Frontal cortex (tissue), 4 donors: Measurements from ENCODE around the gene THY1. TPM values are rescaled to one million over a fixed set of nuclear protein-coding genes. Genes with fewer than 3 reads are reported as not detected.

ENCODE experiments used
- DNase-seq, 2 donors: peaks; one replicate each; pipeline ENCODE4 v3.0.0; 2012; ENCODE audit warnings: low spot score in 2 of 2
- FAIRE-seq: peaks from 2 replicates; lab custom pipeline; 2012; peaks lifted over from hg19 to GRCh38; lab: Jason Lieb, UNC
- small RNA-seq: library from RNA; depleted of rRNA; stranded (forward); fragments of <200 nt; gene quantifications from one replicate; pipeline ENCODE3, GENCODE V24; 2014
- total RNA-seq: library from RNA; depleted of rRNA; stranded (reverse); fragments of >200 nt; gene quantifications from one replicate; pipeline ENCODE4 v1.2.3, GENCODE V29; 2014
- donor health status: control.
- donor health status: control.
- donor health status: control.

THY1 gene
- total RNA-seq, 1 donor from 2014 or later: 15.1 TPM

DNA sequence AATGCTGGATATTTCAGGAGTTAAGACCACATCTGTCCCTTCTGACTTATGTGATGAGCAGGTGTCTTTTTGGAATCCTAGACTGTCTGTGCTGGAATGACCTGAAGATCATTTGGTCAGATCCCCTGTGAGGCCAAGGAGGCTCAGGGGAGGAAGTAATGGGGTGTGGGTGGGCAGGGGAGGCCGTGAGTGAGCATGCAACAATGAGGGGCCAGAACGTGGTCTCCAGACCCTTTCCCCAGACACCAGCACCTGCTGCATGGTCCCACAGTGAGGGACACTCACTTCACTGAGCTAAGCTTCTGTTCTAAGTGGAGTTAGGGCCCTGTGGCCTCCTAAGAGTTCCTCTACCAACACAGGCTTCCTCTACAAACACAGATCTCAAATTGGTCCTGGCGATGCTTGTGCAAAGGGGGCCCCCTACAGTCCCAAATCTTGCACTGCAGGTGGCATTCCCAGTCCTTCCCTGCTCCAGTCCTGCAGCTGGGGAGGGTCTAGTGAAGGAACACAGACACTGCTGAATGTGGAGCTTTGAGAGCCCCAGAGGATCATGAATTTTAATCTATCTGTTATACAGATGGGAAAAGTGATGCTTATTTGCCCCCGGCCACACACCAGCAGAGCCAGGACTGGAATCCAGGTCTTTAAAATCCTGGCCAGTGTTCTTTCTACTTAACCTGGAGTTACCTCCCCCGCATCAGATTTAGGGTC lies 48.9 kb downstream of the THY1 start:
- no peak for FAIRE-seq
- DNase-seq: peak in 1 of 2 donors; percentile 69

DNA sequence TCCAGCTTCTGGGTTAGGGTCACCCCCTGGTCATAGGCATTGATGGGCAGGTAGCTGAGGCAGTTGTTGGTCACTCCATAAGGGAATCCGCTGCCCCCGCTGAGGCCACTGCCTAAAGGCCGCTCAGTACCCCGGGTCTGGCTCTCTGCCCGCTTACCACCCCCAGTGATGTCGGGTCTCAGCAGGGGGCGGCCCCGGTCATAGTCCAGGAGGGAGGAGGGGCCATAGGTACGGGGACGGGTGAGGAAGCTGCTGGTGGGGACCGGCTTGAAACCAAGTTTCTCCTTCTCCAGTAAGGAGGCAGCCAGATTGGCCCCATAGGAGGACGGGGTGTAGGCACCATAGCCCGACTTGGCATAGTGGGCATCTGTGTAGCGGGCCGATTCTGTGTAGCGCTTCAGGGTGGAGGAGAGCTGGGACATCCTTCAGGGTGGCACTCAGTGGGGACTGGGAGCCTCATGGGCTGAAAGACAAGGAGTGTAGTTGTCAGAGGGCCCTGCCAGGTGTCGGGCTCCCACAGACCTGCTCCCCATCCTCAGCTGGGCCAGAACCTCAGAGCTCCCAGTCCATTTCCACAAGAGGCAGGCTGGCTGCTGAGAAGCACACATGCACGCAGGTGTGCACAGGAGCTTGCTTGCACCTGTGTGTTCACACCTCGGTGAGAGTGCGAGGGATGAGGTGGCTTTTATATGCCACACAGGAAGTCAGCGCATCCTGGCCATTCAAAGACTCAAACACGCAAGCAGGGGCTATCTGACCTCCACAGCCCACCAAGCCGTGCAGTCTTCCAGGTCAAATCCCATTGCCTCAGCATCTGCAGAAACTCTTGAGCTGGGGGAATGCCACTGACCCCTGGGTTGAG lies 49.7 kb downstream of the THY1 start:
- FAIRE-seq: no peak
- no peak for DNase-seq

- FAIRE-seq (no peak), DNase-seq (no peak)
Observed at GRCh38 chr11:119372260-119373058, 50.5 kb downstream of the THY1 start.

GRCh38 chr11:119371778-119372182 lies 51.2 kb downstream of the THY1 start:
- peak in 1 of 2 donors; percentile 59 for DNase-seq
- FAIRE-seq: no peak

DNA sequence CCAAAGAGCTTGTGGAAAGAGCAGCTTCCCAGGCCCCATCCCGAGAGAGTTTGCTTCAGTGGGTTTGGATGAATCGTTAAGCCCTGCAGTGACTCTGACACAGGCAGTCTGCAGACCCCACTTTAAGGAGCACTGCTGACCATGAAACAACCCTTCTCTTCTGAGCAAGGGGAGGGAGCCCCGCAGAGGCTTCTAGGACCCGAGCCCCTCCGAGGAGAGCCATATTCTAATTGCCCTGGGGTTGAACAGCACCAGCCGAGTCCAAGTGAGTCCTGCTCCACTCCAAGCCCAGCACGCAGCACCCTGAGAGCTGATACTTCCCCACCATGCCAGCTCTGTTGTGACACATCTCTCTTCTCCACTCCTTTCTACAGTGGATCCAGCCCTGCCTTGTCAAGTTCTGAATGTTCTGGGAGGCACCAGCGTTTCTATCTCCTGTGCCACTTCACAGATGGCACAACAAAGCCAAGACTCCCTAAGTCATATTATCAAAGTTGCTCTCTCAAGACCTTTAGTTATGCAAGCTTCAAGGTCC lies 51.8 kb downstream of the THY1 start:
- DNase-seq (no peak), FAIRE-seq (no peak)

GRCh38 chr11:119370486-119371046 lies 52.4 kb downstream of the THY1 start:
- no peak for DNase-seq
- no peak for FAIRE-seq

GRCh38 chr11:119369132-119369925 lies 53.6 kb downstream of the THY1 start:
- FAIRE-seq: no peak
- DNase-seq: no peak

DNA sequence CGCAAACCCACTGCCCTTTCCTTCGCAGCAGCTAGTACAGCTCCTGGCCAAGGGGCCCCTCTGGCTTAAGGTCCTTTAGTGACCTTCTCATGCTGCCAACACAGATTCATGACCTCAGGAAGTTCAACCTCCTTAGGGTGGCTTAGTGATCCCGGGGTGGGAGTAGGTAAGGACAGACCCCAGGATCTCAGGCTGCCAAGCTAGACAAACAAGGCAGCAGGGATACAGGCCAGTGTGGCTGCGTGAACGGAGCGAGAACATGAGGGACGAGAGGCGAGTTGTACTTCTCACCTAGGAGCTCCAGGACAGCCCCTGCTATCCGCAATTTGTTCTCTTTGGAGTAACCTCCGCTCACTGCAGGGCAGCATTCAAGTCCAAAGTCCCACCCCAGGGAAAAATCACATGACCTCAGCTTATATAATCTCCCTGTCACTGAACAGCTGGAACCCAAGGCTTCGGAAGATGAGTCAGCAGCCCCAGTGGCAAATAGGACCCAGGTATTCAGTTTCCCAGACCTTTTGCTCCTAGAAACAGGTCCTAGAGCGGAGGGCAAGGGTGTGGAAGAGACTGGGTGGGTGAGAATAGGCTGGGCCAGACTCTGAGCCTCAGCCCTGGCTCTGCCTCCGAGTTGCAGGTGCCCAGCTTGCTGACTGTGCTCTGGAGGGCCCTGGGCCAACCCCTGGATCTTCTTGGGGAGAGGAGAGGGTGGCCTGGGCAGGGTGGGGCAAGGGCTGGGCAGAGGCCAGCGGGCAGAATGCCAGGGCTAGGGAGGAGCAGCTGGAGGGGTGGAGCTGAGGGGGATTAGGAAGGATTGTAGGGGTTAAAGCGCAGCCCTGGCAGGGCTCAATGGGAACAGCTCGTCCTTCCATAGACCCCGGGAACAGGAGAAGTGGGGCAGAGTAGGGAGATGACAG lies 54.6 kb downstream of the THY1 start:
- FAIRE-seq (no peak), DNase-seq (peak in 1 of 2 donors; percentile 61)

GRCh38 chr11:119367661-119368120 lies 55.3 kb downstream of the THY1 start:
- FAIRE-seq: no peak
- no peak for DNase-seq

Small RNA genes lying within 50 kb of the gene (small RNA-seq; reads per million reads assigned to genes)
- gene AP003396.4: not detected

Other genes starting within 250 kb of the THY1 start
- gene NHERF4, start 237.7 kb downstream of the THY1 start, total RNA-seq: not detected
- 8.6 TPM for gene CBL, start 216.8 kb downstream of the THY1 start, total RNA-seq
- gene MCAM, start 106.0 kb downstream of the THY1 start, total RNA-seq: 11.4 TPM
- gene RNF26, start 88.6 kb downstream of the THY1 start, total RNA-seq: 2.9 TPM
- 2.4 TPM for gene C1QTNF5, start 82.3 kb downstream of the THY1 start, total RNA-seq
- not detected for gene MFRP, start 76.5 kb downstream of the THY1 start, total RNA-seq
- 2.4 TPM for gene USP2, start 41.5 kb downstream of the THY1 start, total RNA-seq